Type B pancreatic cell (in vitro differentiated cells): ENCODE measurements around the gene ILF2. TPM values are rescaled to one million over a fixed set of nuclear protein-coding genes. Genes with fewer than 3 reads are reported as not detected.
A peak's percentile ranks its signal among the peaks of the same experiment; 100 is the strongest.

Source experiments
- DNase-seq: peaks from one replicate; pipeline ENCODE4 v3.0.0; 2021; ENCODE audit warnings: mixed read lengths; ENCODE audit not compliant: unreplicated experiment; ENCODE audit errors: extremely low spot score
- H3K27ac Mint-ChIP-seq: 2 replicates; pipeline ENCODE4 v1.8.0; 2021; ENCODE audit warnings: mild to moderate bottlenecking, mixed read lengths
- H3K27me3 Mint-ChIP-seq: 2 replicates; pipeline ENCODE4 v1.8.0; 2021; ENCODE audit warnings: mixed read lengths
- H3K36me3 Mint-ChIP-seq: 2 replicates; pipeline ENCODE4 v1.8.0; 2021; ENCODE audit warnings: mixed read lengths
- H3K4me1 Mint-ChIP-seq: one replicate; pipeline ENCODE4 v1.8.0; 2021; ENCODE audit warnings: mixed read lengths; ENCODE audit not compliant: unreplicated experiment
- H3K4me3 Mint-ChIP-seq: 2 replicates; pipeline ENCODE4 v1.8.0; 2021; ENCODE audit warnings: mild to moderate bottlenecking, mixed read lengths
- H3K9me3 Mint-ChIP-seq: 2 replicates; pipeline ENCODE4 v1.8.0; 2021; ENCODE audit warnings: mixed read lengths
- CTCF ChIP-seq: fragments of 200-600 bp; sonication (generic); conservative IDR thresholded peaks from 2 replicates; pipeline ENCODE4 v1.5.0; 2021; ENCODE audit warnings: antibody characterized with exemption, mild to moderate bottlenecking
- total RNA-seq: library from RNA; stranded (reverse); gene quantifications from 2 replicates; pipeline ENCODE4 v1.2.1, GENCODE V29; 2021; ENCODE audit warnings: low replicate concordance

The ILF2 gene
- total RNA-seq, 1 donor from 2014 or later, result 291 TPM

GRCh38 chr1:153698923-153699714 lies 28.3 kb upstream of the ILF2 start:
- DNase-seq, result no peak
- H3K4me3 Mint-ChIP-seq, result no peak overlapping the region
- H3K27ac Mint-ChIP-seq, result no peak overlapping the region
- H3K9me3 Mint-ChIP-seq, result no peaks in the 10 kb centered on the region
- no peaks in the 10 kb centered on the region for H3K36me3 Mint-ChIP-seq
- TF ChIP-seq CTCF, result no peak
- H3K27me3 Mint-ChIP-seq, result no peaks in the 10 kb centered on the region
- H3K4me1 Mint-ChIP-seq, result peaks cover 13% of the 10 kb centered on the region

- no peak for TF ChIP-seq CTCF
- Mint-ChIP-seq H3K27ac (peak overlapping the region; percentile 55), H3K27me3 (no peaks in the 10 kb centered on the region), H3K9me3 (no peaks in the 10 kb centered on the region), H3K36me3 (no peaks in the 10 kb centered on the region), H3K4me1 (peaks cover 13% of the 10 kb centered on the region), H3K4me3 (peak overlapping the region; percentile 46)
- no peak for DNase-seq
Measured at GRCh38 chr1:153698020-153698922, 27.5 kb upstream of the ILF2 start.

GRCh38 chr1:153697191-153698019 lies 26.6 kb upstream of the ILF2 start:
- no peak for DNase-seq
- Mint-ChIP-seq H3K36me3 (no peaks in the 10 kb centered on the region), H3K4me3 (peak overlapping the region; percentile 46), H3K9me3 (no peaks in the 10 kb centered on the region), H3K27ac (peak overlapping the region; percentile 55), H3K4me1 (peaks cover 13% of the 10 kb centered on the region), H3K27me3 (no peaks in the 10 kb centered on the region)
- no peak for TF ChIP-seq CTCF

GRCh38 chr1:153696741-153697140 lies 25.9 kb upstream of the ILF2 start:
- no peak overlapping the region for H3K4me3 Mint-ChIP-seq
- H3K4me1 Mint-ChIP-seq, result peaks cover 17% of the 10 kb centered on the region
- no peaks in the 10 kb centered on the region for H3K9me3 Mint-ChIP-seq
- TF ChIP-seq CTCF, result no peak
- no peak for DNase-seq
- H3K36me3 Mint-ChIP-seq, result no peaks in the 10 kb centered on the region
- peak overlapping the region; percentile 55 for H3K27ac Mint-ChIP-seq
- H3K27me3 Mint-ChIP-seq, result no peaks in the 10 kb centered on the region

- DNase-seq, result no peak
- Mint-ChIP-seq H3K27ac (no peak overlapping the region), H3K4me1 (peaks cover 19% of the 10 kb centered on the region), H3K36me3 (no peaks in the 10 kb centered on the region), H3K4me3 (no peak overlapping the region), H3K27me3 (peaks cover 3% of the 10 kb centered on the region), H3K9me3 (no peaks in the 10 kb centered on the region)
- TF ChIP-seq CTCF, result no peak
Measured at GRCh38 chr1:153693466-153693865, 22.7 kb upstream of the ILF2 start.
